K562 (cell line): ENCODE data around the gene MVD. TPM values are rescaled to one million over a fixed set of nuclear protein-coding genes. Genes with fewer than 3 reads are reported as not detected.

ENCODE experiments used
- ARID2 ChIP-seq: fragments of 450-650 bp; IDR thresholded peaks from 2 replicates; pipeline ENCODE4 v1.6.1; 2017; ENCODE audit warnings: antibody characterized with exemption, mild to moderate bottlenecking
- CEBPG ChIP-seq, 3 experiments: fragments of 200-800 bp in 1 of 3; sonication (Bioruptor generic) in 1 of 3; sonication (generic) in 1 of 3; formaldehyde crosslinking in 1 of 3; IDR thresholded peaks in 2 of 3; conservative IDR thresholded peaks in 1 of 3; 2 replicates each; pipeline versions ENCODE4 v1.6.1 to v1.8.0; 2016 to 2022; ENCODE audit warnings: missing compliant biosample characterization in 2 of 3, missing genetic modification characterization in 2 of 3, mild to moderate bottlenecking in 1 of 3, missing genetic modification reagents in 1 of 3
- CREB1 ChIP-seq, 2 experiments: sonication (generic) in 1 of 2; formaldehyde crosslinking in 1 of 2; IDR thresholded peaks; 2 replicates each; pipeline versions ENCODE4 v1.6.1 to v1.8.0; 2012 to 2022; ENCODE audit warnings: inconsistent platforms in 1 of 2, mild to moderate bottlenecking in 1 of 2, missing genetic modification reagents in 1 of 2, moderate library complexity in 1 of 2
- ELF1 ChIP-seq: fragments of 200-800 bp; sonication (Bioruptor generic); IDR thresholded peaks from 2 replicates; pipeline ENCODE4 v1.6.1; 2016; ENCODE audit warnings: missing genetic modification characterization, missing compliant biosample characterization
- ERF ChIP-seq: fragments of 450-650 bp; formaldehyde crosslinking; IDR thresholded peaks from 2 replicates; pipeline ENCODE4 v1.4.0; 2020; ENCODE audit warnings: mild to moderate bottlenecking, mixed read lengths
- HDAC1 ChIP-seq, 2 experiments: fragments of 450-650 bp; IDR thresholded peaks; 2 replicates each; pipeline ENCODE4 v1.6.1; 2016 to 2017; ENCODE audit warnings: inconsistent platforms in 1 of 2, mild to moderate bottlenecking in 1 of 2, moderate library complexity in 1 of 2
- HMGN3 ChIP-seq: IDR thresholded peaks from 2 replicates; pipeline ENCODE4 v1.6.1; 2011; ENCODE audit warnings: borderline replicate concordance, low read depth, mild to moderate bottlenecking, mixed read lengths, low read length; ENCODE audit not compliant: insufficient read length; ENCODE audit errors: extremely low read depth
- HNRNPK ChIP-seq: fragments of 200-400 bp; formaldehyde crosslinking; IDR thresholded peaks from one replicate; pipeline ENCODE4 v1.6.1; 2018; ENCODE audit warnings: mild to moderate bottlenecking, low read depth, low read length; ENCODE audit not compliant: poor library complexity, severe bottlenecking
- HSF4 ChIP-seq: fragments of 250-450 bp; sonication (Bioruptor Pico); IDR thresholded peaks from 2 replicates; pipeline ENCODE4 v2.1.2; 2022; ENCODE audit warnings: mild to moderate bottlenecking, moderate library complexity, borderline replicate concordance
- JUND ChIP-seq, 2 experiments: IDR thresholded peaks; 2 replicates in 1 of 2; 3 replicates in 1 of 2; pipeline ENCODE4 v1.6.1; 2011; ENCODE audit warnings: borderline replicate concordance in 2 of 2, low read depth in 2 of 2, low read length in 2 of 2, improper control_type of control experiment in 1 of 2, missing biosample characterization in 1 of 2, missing genetic modification characterization in 1 of 2, missing genetic modification reagents in 1 of 2
- OTX1 ChIP-seq: fragments of 450-650 bp; formaldehyde crosslinking; IDR thresholded peaks from 2 replicates; pipeline ENCODE4 v1.4.0; 2022; ENCODE audit warnings: mild to moderate bottlenecking
- PHTF2 ChIP-seq: fragments of 250-450 bp; sonication (Bioruptor Pico); IDR thresholded peaks from 2 replicates; pipeline ENCODE4 v1.5.0; 2021; ENCODE audit warnings: mild to moderate bottlenecking
- SIN3B ChIP-seq: fragments of 450-650 bp; IDR thresholded peaks from 2 replicates; pipeline ENCODE4 v1.6.1; 2017; ENCODE audit warnings: low read depth, mild to moderate bottlenecking, moderate library complexity
- SMARCC2 ChIP-seq: fragments of 450-650 bp; IDR thresholded peaks from 2 replicates; pipeline ENCODE4 v1.6.1; 2017; ENCODE audit warnings: antibody characterized with exemption, moderate library complexity, mild to moderate bottlenecking, low read depth
- U2AF2 ChIP-seq: fragments of 200-400 bp; formaldehyde crosslinking; optimal IDR thresholded peaks from 2 replicates; pipeline ENCODE3; 2017; ENCODE audit warnings: low read depth, mild to moderate bottlenecking, low read length
- ZBED1 ChIP-seq: IDR thresholded peaks from 2 replicates; pipeline ENCODE4 v1.6.1; 2014
- ZBTB33 ChIP-seq: sonication (generic); formaldehyde crosslinking; IDR thresholded peaks from 2 replicates; pipeline ENCODE4 v1.8.1; 2023; ENCODE audit warnings: mild to moderate bottlenecking, missing genetic modification reagents
- ZNF212 ChIP-seq: fragments of 450-650 bp; formaldehyde crosslinking; IDR thresholded peaks from 2 replicates; pipeline ENCODE4 v1.4.0; 2020; ENCODE audit warnings: mild to moderate bottlenecking
- ZNF239 ChIP-seq: fragments of 250-450 bp; sonication (Bioruptor Pico); IDR thresholded peaks from 2 replicates; pipeline ENCODE4 v1.4.0; 2020; ENCODE audit warnings: mild to moderate bottlenecking
- ZNF316 ChIP-seq: fragments of 450-650 bp; IDR thresholded peaks from 2 replicates; pipeline ENCODE4 v1.6.1; 2016
- polyA plus RNA-seq, 8 experiments: library from polyadenylated mRNA; depleted of rRNA in 4 of 8; stranded (reverse) in 5 of 8; unstranded in 3 of 8; fragments of >200 nt; fragmentation: Nextera tagmentation in 2 of 8; fragmentation: Illumina TruSeq in 1 of 8; extraction: Ambion mirVana in 2 of 8; extraction: Trizol in 1 of 8; gene quantifications; 2 replicates each; pipeline versions ENCODE4 v1.2.1 to v1.2.3, GENCODE V29; 2011 to 2014; ENCODE audit warnings: inconsistent platforms in 1 of 8, missing spikeins in 1 of 8
- total RNA-seq, 7 experiments: library from RNA; depleted of rRNA in 6 of 7; stranded (reverse); fragments of >200 nt in 6 of 7; fragmentation: Illumina TruSeq in 2 of 7; extraction: Trizol in 2 of 7; gene quantifications; 2 replicates each; pipeline versions ENCODE4 v1.2.1 to v1.2.3, GENCODE V29; 2011 to 2021; ENCODE audit warnings: low replicate concordance in 1 of 7
- TF ChIP-seq, protein P1 (sequence below): fragments of 450-650 bp; IDR thresholded peaks from 2 replicates; pipeline ENCODE4 v1.6.1; 2016
- TF ChIP-seq, protein P2 (sequence below): fragments of 150-350 bp; conservative IDR thresholded peaks from 2 replicates; pipeline ENCODE4 v1.6.1; 2014; ENCODE audit warnings: low read length

Gene MVD
- total and polyA plus RNA-seq, 9 of the 15 experiments (the other 6 are each of a cell fraction or from before 2014, with no cell fraction given): 12.2 to 141 (median 45.3) TPM

GRCh38 chr16:88617268-88618031, 45.4 kb downstream of the MVD start (continued):
- TF ChIP-seq SIN3B: no peak
- no peak for TF ChIP-seq OTX1 (CRISPR knock-in tag)
- no peak for TF ChIP-seq HSF4 (CRISPR knock-in tag)
- no peak for TF ChIP-seq ZNF239 (CRISPR knock-in tag)
- TF ChIP-seq CEBPG (CRISPR knock-in tag; IDR thresholded peaks at IDR 0.05): no peak
- no peak for TF ChIP-seq CEBPG (tag; conservative IDR thresholded peaks at IDR 0.05 in 1 of 2, IDR thresholded peaks at IDR 0.05 in 1 of 2)
- TF ChIP-seq PHTF2 (CRISPR knock-in tag): no peak
- TF ChIP-seq ZNF212: no peak
- no peak for TF ChIP-seq ARID2
- TF ChIP-seq ZNF316: no peak
- no peak for TF ChIP-seq ERF (CRISPR knock-in tag)
- TF ChIP-seq, protein P1, sequence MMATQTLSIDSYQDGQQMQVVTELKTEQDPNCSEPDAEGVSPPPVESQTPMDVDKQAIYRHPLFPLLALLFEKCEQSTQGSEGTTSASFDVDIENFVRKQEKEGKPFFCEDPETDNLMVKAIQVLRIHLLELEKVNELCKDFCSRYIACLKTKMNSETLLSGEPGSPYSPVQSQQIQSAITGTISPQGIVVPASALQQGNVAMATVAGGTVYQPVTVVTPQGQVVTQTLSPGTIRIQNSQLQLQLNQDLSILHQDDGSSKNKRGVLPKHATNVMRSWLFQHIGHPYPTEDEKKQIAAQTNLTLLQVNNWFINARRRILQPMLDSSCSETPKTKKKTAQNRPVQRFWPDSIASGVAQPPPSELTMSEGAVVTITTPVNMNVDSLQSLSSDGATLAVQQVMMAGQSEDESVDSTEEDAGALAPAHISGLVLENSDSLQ: peak; percentile 47; the same call in 1 of the 2 replicates
- no peak for TF ChIP-seq HDAC1 (IDR thresholded peaks at IDR 0.05)
- no peak for TF ChIP-seq HNRNPK
- TF ChIP-seq, protein P2, sequence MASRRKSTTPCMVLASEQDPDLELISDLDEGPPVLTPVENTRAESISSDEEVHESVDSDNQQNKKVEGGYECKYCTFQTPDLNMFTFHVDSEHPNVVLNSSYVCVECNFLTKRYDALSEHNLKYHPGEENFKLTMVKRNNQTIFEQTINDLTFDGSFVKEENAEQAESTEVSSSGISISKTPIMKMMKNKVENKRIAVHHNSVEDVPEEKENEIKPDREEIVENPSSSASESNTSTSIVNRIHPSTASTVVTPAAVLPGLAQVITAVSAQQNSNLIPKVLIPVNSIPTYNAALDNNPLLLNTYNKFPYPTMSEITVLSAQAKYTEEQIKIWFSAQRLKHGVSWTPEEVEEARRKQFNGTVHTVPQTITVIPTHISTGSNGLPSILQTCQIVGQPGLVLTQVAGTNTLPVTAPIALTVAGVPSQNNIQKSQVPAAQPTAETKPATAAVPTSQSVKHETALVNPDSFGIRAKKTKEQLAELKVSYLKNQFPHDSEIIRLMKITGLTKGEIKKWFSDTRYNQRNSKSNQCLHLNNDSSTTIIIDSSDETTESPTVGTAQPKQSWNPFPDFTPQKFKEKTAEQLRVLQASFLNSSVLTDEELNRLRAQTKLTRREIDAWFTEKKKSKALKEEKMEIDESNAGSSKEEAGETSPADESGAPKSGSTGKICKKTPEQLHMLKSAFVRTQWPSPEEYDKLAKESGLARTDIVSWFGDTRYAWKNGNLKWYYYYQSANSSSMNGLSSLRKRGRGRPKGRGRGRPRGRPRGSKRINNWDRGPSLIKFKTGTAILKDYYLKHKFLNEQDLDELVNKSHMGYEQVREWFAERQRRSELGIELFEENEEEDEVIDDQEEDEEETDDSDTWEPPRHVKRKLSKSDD: no peak
- TF ChIP-seq SMARCC2: no peak
- TF ChIP-seq ZBTB33 (CRISPR knock-in tag): no peak
- TF ChIP-seq JUND (IDR thresholded peaks at IDR 0.05; ENCODE audit: borderline replicate concordance, low read depth, low read length): peak; percentile 65; the same call in 1 of the 2 replicates
- TF ChIP-seq JUND (tag; IDR thresholded peaks at IDR 0.05; ENCODE audit: borderline replicate concordance, low read depth, low read length): peak; percentile 71; the same call in 1 of the 3 replicates
- no peak for TF ChIP-seq U2AF2
- peak; percentile 59 for TF ChIP-seq CREB1 (IDR thresholded peaks at IDR 0.05)
- no peak; the same call in 1 of the 2 replicates for TF ChIP-seq CREB1 (CRISPR knock-in tag; IDR thresholded peaks at IDR 0.05)
- no peak for TF ChIP-seq HMGN3
- TF ChIP-seq ELF1: no peak
- no peak for TF ChIP-seq ZBED1
